ENCODE results near the gene GRM7.

The GRM7 gene

GRCh38 chr3:7332696-7333095 is 471.8 kb downstream of the GRM7 start:
- in situ Hi-C loops (cut with MboI; ENCODE audit: low sequenced_read_pairs, unreplicated experiment), result no loop called here
- no peak for DNase-seq (ENCODE audit: low spot score)

DNA sequence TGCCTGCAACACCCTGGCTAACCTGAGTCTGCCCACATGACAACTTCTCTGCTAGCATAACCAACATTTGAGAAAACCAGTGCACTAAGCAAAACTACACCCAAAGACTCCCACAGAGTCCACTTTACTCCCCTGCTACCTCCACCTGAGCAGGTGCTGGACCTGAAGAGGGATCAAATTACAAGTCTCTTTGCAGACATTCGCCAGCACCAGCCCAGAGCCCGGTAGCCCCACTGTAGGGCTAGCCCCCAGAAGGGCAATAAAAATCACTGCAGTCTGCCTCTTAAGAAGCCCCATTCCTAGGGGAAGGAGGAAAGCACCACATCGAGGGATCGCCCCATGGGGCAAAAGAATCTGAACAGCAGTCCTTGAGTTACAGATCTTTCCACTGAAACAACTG is 472.2 kb downstream of the GRM7 start:
- DNase-seq (ENCODE audit: low spot score), result no peak
- TF ChIP-seq CTCF (IDR thresholded peaks at IDR 0.05; ENCODE audit: borderline replicate concordance, control extremely low read depth, extremely low read depth, insufficient read depth, missing control alignments), result no peak
- in situ Hi-C loops (cut with MboI; ENCODE audit: low sequenced_read_pairs, unreplicated experiment), result no loop called here

More at GRCh38 chr3:7332696-7333095, 471.8 kb downstream of the GRM7 start:
- TF ChIP-seq CTCF (IDR thresholded peaks at IDR 0.05; ENCODE audit: borderline replicate concordance, control extremely low read depth, extremely low read depth, insufficient read depth, missing control alignments), result no peak

DNA sequence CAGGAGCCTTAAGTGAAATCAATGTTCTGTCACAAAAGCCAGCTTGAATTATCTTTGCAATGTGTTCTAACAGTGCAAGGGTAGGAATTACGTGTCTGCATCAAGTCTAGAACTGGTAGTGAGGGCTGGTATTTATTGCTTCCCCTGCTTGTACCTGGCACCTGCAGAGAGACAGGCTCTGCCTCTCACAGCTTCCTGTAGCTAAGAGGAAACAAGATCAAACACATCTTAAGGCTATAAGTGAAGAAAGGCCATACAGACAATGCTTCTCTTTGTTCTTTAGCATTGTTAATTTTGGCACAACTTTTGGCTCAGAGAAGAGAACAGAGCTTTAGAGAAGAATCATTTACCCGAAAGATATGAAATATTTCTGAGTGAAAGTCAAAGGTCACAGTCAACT is 479.9 kb downstream of the GRM7 start:
- TF ChIP-seq CTCF (IDR thresholded peaks at IDR 0.05; ENCODE audit: borderline replicate concordance, control extremely low read depth, extremely low read depth, insufficient read depth, missing control alignments), result no peak
- in situ Hi-C loops (cut with MboI; ENCODE audit: low sequenced_read_pairs, unreplicated experiment), result no loop called here
- no peak for DNase-seq (ENCODE audit: low spot score)

- TF ChIP-seq CTCF (IDR thresholded peaks at IDR 0.05; ENCODE audit: borderline replicate concordance, control extremely low read depth, extremely low read depth, insufficient read depth, missing control alignments), result no peak
- DNase-seq (ENCODE audit: low spot score), result no peak
- in situ Hi-C loops (cut with MboI; ENCODE audit: low sequenced_read_pairs, unreplicated experiment), result no loop called here
These were observed 485.4 kb downstream of the GRM7 start for GRCh38 chr3:7346364-7346763.

DNA sequence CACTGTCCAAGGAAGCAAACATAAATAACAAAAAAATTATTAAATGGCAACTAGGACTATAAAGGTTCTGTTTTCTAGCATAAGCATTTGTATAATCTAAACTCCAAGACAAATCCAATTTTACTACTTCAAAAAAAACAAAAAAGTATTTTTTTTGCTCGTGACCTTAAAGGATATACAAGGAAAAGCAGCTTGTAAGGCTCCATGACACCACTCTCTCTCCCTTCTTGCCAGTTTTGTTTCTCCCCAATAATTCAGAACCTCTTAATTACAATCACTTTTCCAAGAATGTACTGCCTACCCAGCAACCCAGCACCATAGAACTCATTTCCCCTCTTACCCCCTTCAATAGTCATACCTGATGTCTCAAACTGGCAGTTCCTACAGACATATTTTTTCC is 496.2 kb downstream of the GRM7 start:
- in situ Hi-C loops (cut with MboI; ENCODE audit: low sequenced_read_pairs, unreplicated experiment), result no loop called here
- DNase-seq (ENCODE audit: low spot score), result no peak
- TF ChIP-seq CTCF (IDR thresholded peaks at IDR 0.05; ENCODE audit: borderline replicate concordance, control extremely low read depth, extremely low read depth, insufficient read depth, missing control alignments), result no peak

- DNase-seq (ENCODE audit: low spot score), result no peak
- in situ Hi-C loops (cut with MboI; ENCODE audit: low sequenced_read_pairs, unreplicated experiment), result no loop called here
- no peak for TF ChIP-seq CTCF (IDR thresholded peaks at IDR 0.05; ENCODE audit: borderline replicate concordance, control extremely low read depth, extremely low read depth, insufficient read depth, missing control alignments)
These were observed 507.1 kb downstream of the GRM7 start for GRCh38 chr3:7367968-7368367.

GRCh38 chr3:7368597-7368996 is 507.7 kb downstream of the GRM7 start:
- in situ Hi-C loops (cut with MboI; ENCODE audit: low sequenced_read_pairs, unreplicated experiment), result no loop called here
- TF ChIP-seq CTCF (IDR thresholded peaks at IDR 0.05; ENCODE audit: borderline replicate concordance, control extremely low read depth, extremely low read depth, insufficient read depth, missing control alignments), result no peak
- no peak for DNase-seq (ENCODE audit: low spot score)
